K562 (cell line): ENCODE results near the gene SLC7A9. TPM values are rescaled to one million over a fixed set of nuclear protein-coding genes. Genes with fewer than 3 reads are reported as not detected.

Experiments
- ATAC-seq: fragments of 200-7000 bp; cut with Tn5 transposase; 3 replicates; pipeline ENCODE4 v1.9.1; 2020; ENCODE audit warnings: moderate library complexity
- BruUV-seq: library from RNA; stranded (reverse); fragments of 400-500 nt; replicated peaks from 2 replicates; lab custom pipeline; 2021; lab: Mats Ljungman, UMichigan
- CTCF ChIA-PET: fragments of 300-600 bp; formaldehyde crosslinking; extraction: SDS; loops from one replicate; lab custom pipeline; 2021; ENCODE audit warnings: low intra/inter-chr PET ratio; lab: Yijun Ruan, JAX
- POLR2A ChIA-PET: fragments of 300-600, 350-650 bp; sonication (Branson Sonifier 250); formaldehyde crosslinking; extraction: SDS; loops from one replicate; lab custom pipeline; 2021; ENCODE audit warnings: antibody characterized with exemption, inconsistent platforms; lab: Yijun Ruan, JAX
- DNase-seq, 4 experiments: peaks; one replicate each; pipeline versions ENCODE4 v3.0.0 to v3.0.0-alpha.2; 2011 to 2018; ENCODE audit warnings: low spot score in 3 of 4, mixed read lengths in 3 of 4; ENCODE audit errors: extremely low read depth in 1 of 4
- FAIRE-seq: peaks from 2 replicates; lab custom pipeline; 2011; peaks lifted over from hg19 to GRCh38; lab: Jason Lieb, UNC
- H2AFZ ChIP-seq: 2 replicates; pipeline ENCODE4 v1.6.0; 2011; ENCODE audit warnings: low read depth, low read length, control low read depth, inconsistent platforms
- H3K27ac ChIP-seq: fragments of 200-600 bp; 3 replicates; pipeline ENCODE4 v1.8.0; 2011; ENCODE audit warnings: low read depth, mild to moderate bottlenecking, control low read depth, inconsistent platforms, low read length, moderate library complexity, mixed read lengths; ENCODE audit errors: extremely low read depth
- H3K27me3 ChIP-seq, 2 experiments: fragments of 300-600 bp in 1 of 2; 2 replicates in 1 of 2; 3 replicates in 1 of 2; pipeline versions ENCODE4 v1.6.0 to v1.8.0; 2011; ENCODE audit warnings: inconsistent platforms in 2 of 2, low read length in 2 of 2, mild to moderate bottlenecking in 1 of 2, mixed read lengths in 1 of 2, moderate library complexity in 1 of 2; ENCODE audit not compliant: control insufficient read depth in 2 of 2, insufficient read depth in 2 of 2
- H3K36me3 ChIP-seq: fragments of 300-600 bp; 3 replicates; pipeline ENCODE4 v1.8.0; 2011; ENCODE audit warnings: mild to moderate bottlenecking, low read length, inconsistent platforms; ENCODE audit not compliant: control insufficient read depth, insufficient read depth
- H3K4me1 ChIP-seq, 2 experiments: fragments of 200-600 bp in 1 of 2; replicated peaks in 1 of 2; 2 replicates in 1 of 2; 3 replicates in 1 of 2; pipeline versions ENCODE4 v1.5.1 to v1.8.0; 2011; ENCODE audit warnings: inconsistent platforms in 2 of 2, low read length in 2 of 2, mild to moderate bottlenecking in 1 of 2, mixed read lengths in 1 of 2, moderate library complexity in 1 of 2; ENCODE audit not compliant: control insufficient read depth in 2 of 2, insufficient read depth in 2 of 2
- H3K4me2 ChIP-seq: 2 replicates; pipeline ENCODE4 v1.6.1; 2011; ENCODE audit warnings: low read length, control low read depth, inconsistent platforms, mixed read lengths; ENCODE audit not compliant: insufficient read depth
- H3K4me3 ChIP-seq: fragments of 200-600 bp; sonication (generic), shearing (Covaris generic); 2 replicates; pipeline ENCODE4 v1.5.1; 2016; ENCODE audit warnings: control low read depth, inconsistent platforms
- H3K79me2 ChIP-seq: fragments of 200-600 bp; 3 replicates; pipeline ENCODE4 v1.8.0; 2011; ENCODE audit warnings: low read length, inconsistent platforms; ENCODE audit not compliant: control insufficient read depth, insufficient read depth
- H3K9ac ChIP-seq, 2 experiments: 2 replicates each; pipeline versions ENCODE4 v1.6.0 to v1.6.1; 2011; ENCODE audit warnings: low read depth in 2 of 2, low read length in 2 of 2, control low read depth in 1 of 2, inconsistent platforms in 1 of 2, mild to moderate bottlenecking in 1 of 2, mixed read lengths in 1 of 2; ENCODE audit not compliant: insufficient read depth in 1 of 2
- H3K9me1 ChIP-seq: one replicate; pipeline ENCODE4 v1.6.0; 2011; ENCODE audit warnings: inconsistent platforms, mild to moderate bottlenecking, low read length, moderate library complexity; ENCODE audit not compliant: control insufficient read depth, insufficient read depth
- H3K9me3 ChIP-seq: replicated peaks from 2 replicates; pipeline ENCODE4 v1.5.1; 2011; ENCODE audit warnings: low read depth, low read length, inconsistent platforms; ENCODE audit not compliant: control insufficient read depth, insufficient read depth
- H4K20me1 ChIP-seq: replicated peaks from 2 replicates; pipeline ENCODE4 v1.6.1; 2011; ENCODE audit warnings: low read length, inconsistent platforms, mixed read lengths; ENCODE audit not compliant: control insufficient read depth, insufficient read depth
- CEBPB ChIP-seq: fragments of 450-650 bp; IDR thresholded peaks from 2 replicates; pipeline ENCODE4 v1.6.1; 2016; ENCODE audit warnings: missing genetic modification characterization, missing compliant biosample characterization
- NEUROD1 ChIP-seq: fragments of 150-350 bp; IDR thresholded peaks from 2 replicates; pipeline ENCODE4 v1.6.1; 2014; ENCODE audit warnings: borderline replicate concordance, low read length, low read depth; ENCODE audit not compliant: partially characterized antibody
- RUNX1 ChIP-seq: sonication (generic); IDR thresholded peaks from 2 replicates; pipeline ENCODE4 v1.6.1; 2016; ENCODE audit warnings: antibody characterized with exemption, low read depth
- SPI1 ChIP-seq: IDR thresholded peaks from 2 replicates; pipeline ENCODE4 v1.6.1; 2011; ENCODE audit warnings: low read depth, low read length, control low read depth, borderline replicate concordance
- ZNF165 ChIP-seq: fragments of 250-450 bp; sonication (Bioruptor Pico); IDR thresholded peaks from 2 replicates; pipeline ENCODE4 v1.4.0; 2020; ENCODE audit warnings: borderline replicate concordance
- ZNF324 ChIP-seq: fragments of 250-450 bp; sonication (Bioruptor Pico); IDR thresholded peaks from 2 replicates; pipeline ENCODE4 v1.4.0; 2020; ENCODE audit warnings: mild to moderate bottlenecking
- WGBS: fragments of 100-300 bp; shearing (Covaris generic); methylation state at CpG from one replicate; pipeline ENCODE4 v1.1.6; 2016; ENCODE audit warnings: low coverage, mixed read lengths; ENCODE audit not compliant: insufficient coverage; ENCODE audit errors: missing lambda C conversion rate; 5-methylcytosine and 5-hydroxymethylcytosine counted together
- in situ Hi-C: fragments of 300-500 bp; cut with MboI; formaldehyde crosslinking; loops from 4 replicates; pipeline ENCODE4 v1.15.0; 2018; ENCODE audit warnings: inconsistent platforms, mixed read lengths
- intact Hi-C: fragments of 100-400 bp; cut with micrococcal nuclease; formaldehyde crosslinking; loops from 2 replicates; pipeline ENCODE4 v1.14.2; 2022
- polyA plus RNA-seq, 8 experiments: library from polyadenylated mRNA; depleted of rRNA in 4 of 8; stranded (reverse) in 5 of 8; unstranded in 3 of 8; fragments of >200 nt; fragmentation: Nextera tagmentation in 2 of 8; fragmentation: Illumina TruSeq in 1 of 8; extraction: Ambion mirVana in 2 of 8; extraction: Trizol in 1 of 8; gene quantifications; 2 replicates each; pipeline versions ENCODE4 v1.2.1 to v1.2.3, GENCODE V29; 2011 to 2014; ENCODE audit warnings: inconsistent platforms in 1 of 8, missing spikeins in 1 of 8
- total RNA-seq, 7 experiments: library from RNA; depleted of rRNA in 6 of 7; stranded (reverse); fragments of >200 nt in 6 of 7; fragmentation: Illumina TruSeq in 2 of 7; extraction: Trizol in 2 of 7; gene quantifications; 2 replicates each; pipeline versions ENCODE4 v1.2.1 to v1.2.3, GENCODE V29; 2011 to 2021; ENCODE audit warnings: low replicate concordance in 1 of 7

SLC7A9 gene
- total and polyA plus RNA-seq, 9 of the 15 experiments (the other 6 are each of a cell fraction or from before 2014, with no cell fraction given) = not detected

DNA sequence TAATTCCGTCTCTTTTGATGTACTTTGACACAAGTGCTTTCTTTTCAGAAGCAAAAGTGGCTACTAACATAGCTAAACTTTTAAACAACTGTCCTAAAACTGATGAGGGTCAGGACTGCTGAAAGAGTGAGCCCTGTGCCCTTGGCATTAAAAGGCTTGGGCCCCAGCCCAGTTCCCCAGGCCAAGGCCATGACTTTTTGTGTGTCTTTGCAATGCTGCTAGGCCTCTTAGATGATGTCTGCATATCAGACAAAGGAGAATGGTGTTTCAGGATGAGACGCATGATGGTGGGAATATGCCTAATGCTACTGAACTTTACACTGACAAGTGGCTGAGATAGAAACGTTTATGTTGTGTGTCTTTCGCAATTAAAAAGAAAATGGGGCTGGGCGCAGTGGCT is 38.0 kb downstream of the SLC7A9 start:
- no peak for DNase-seq
- Histone ChIP-seq H3K4me2 (no peak overlapping the region), H3K27me3 (peaks cover 38 to 50% of the 10 kb centered on the region in 2 experiments), H3K27ac (no peak overlapping the region), H3K4me3 (no peak overlapping the region), H4K20me1 (no peaks in the 10 kb centered on the region), H3K36me3 (no peaks in the 10 kb centered on the region), H3K9me3 (no peaks in the 10 kb centered on the region), H3K4me1 (0 out of 5 replicates have a peak, but pooled peaks cover 0 to 5% of the 10 kb centered on the region in 2 experiments), H3K9me1 (no peaks in the 10 kb centered on the region), H3K79me2 (no peaks in the 10 kb centered on the region), H2AFZ (no peak overlapping the region), H3K9ac (no peak overlapping the region)
- intact Hi-C loops (no loop called here), in situ Hi-C loops (no loop called here)
- no peak for ATAC-seq
- TF ChIP-seq NEUROD1 = no peak
- peak; percentile 23; the same call in 1 of the 2 replicates for TF ChIP-seq CEBPB (tag)
- WGBS = 5% methylated on average over 5 of the region's 5 CpGs
- BruUV-seq = no TSS peak
- POLR2A ChIA-PET = no interaction called here
- no peak for FAIRE-seq
- CTCF ChIA-PET = interaction anchor here (0.7 kb wide), 1 partner anchor 17 kb away, joined by 4 read pairs; no protein-coding TSS in a partner anchor

DNA sequence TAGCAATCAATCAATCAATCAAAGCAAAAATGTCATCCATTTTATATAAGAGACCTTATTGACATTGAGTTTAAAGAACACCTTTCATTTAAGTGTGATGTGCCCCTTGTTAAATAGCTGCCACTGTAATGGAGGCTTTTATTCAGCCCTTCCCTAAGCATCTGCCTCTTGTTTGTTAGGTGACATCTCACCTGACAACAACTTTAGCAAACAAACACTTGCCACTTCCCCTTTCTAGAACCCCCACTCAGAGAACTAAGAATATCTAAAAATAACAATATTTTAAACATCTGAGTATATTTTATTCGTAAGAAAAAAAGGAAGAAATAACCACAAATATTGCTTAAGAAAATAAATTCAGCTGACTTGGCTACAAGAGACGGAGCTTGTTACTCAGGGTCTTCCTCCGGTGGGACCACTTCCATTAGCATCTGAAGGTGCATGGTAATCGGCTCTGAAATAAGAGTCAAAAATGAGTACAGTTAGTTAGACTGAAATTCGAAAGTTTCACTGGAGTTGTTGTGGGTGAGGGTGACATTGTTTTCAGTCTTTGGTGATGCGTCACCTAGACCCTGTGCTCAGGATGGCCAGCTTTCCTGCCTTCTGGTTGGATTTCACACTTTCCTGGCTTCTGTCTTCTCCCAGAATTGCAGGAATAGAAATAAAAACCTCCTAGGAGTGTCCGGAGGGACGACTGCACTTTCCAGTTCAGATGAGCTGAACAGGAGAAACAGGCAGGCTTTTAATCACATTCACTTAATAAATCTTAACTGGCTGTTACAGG is 39.1 kb downstream of the SLC7A9 start:
- Histone ChIP-seq H2AFZ (no peak overlapping the region), H4K20me1 (no peaks in the 10 kb centered on the region), H3K4me3 (no peak overlapping the region), H3K9ac (no peak overlapping the region), H3K4me2 (no peak overlapping the region), H3K27ac (no peak overlapping the region), H3K9me3 (no peaks in the 10 kb centered on the region), H3K79me2 (no peaks in the 10 kb centered on the region), H3K4me1 (0 out of 5 replicates have a peak, but pooled peaks cover 0 to 5% of the 10 kb centered on the region in 2 experiments), H3K27me3 (peaks cover 45 to 56% of the 10 kb centered on the region in 2 experiments), H3K36me3 (no peaks in the 10 kb centered on the region), H3K9me1 (no peaks in the 10 kb centered on the region)
- 11% methylated on average over 8 of the region's 8 CpGs for WGBS
- in situ Hi-C loops (no loop called here), intact Hi-C loops (no loop called here)
- ATAC-seq (no peak), FAIRE-seq (no peak), DNase-seq (no peak)
- POLR2A ChIA-PET = interaction anchor here (0.6 to 2.8 kb wide), 3 partner anchors 9 to 34 kb away, joined by 3 to 9 read pairs (median 4); no protein-coding TSS in a partner anchor
- BruUV-seq = no TSS peak
- TF ChIP-seq ZNF165 (CRISPR knock-in tag) (no peak), ZNF324 (no peak), RUNX1 (no peak), SPI1 (peak; percentile 68; the same call in 1 of the 2 replicates)
- CTCF ChIA-PET = no interaction called here
